ENCODE data around the gene NOL4.

- TF ChIP-seq CTCF (IDR thresholded peaks at IDR 0.05; ENCODE audit: insufficient read depth, low read length) (no peak), GABPA (IDR thresholded peaks at IDR 0.05; ENCODE audit: low read depth) (no peak)
These were observed 34.9 kb downstream of the NOL4 start for GRCh38 chr18:34189656-34190435.
